ENCODE measurements around the gene ARMC2. TPM values are rescaled to one million over a fixed set of nuclear protein-coding genes. Genes with fewer than 3 reads are reported as not detected.
"Not testable (repeated sequence)": the region's sequence is repeated elsewhere in the genome, so short reads cannot be mapped to it uniquely, and the experiment has no call there.

The ARMC2 gene
- polyA plus RNA-seq, 3 donors, result 8.4 to 13.6 (median 10.9) TPM

GRCh38 chr6:108869876-108870275, 21.7 kb downstream of the ARMC2 start:
- no peak for DNase-seq (ENCODE audit: low read depth in 3 of 3, low spot score in 2 of 3)

GRCh38 chr6:108870357-108870756, 22.1 kb downstream of the ARMC2 start:
- no peak for DNase-seq (ENCODE audit: low read depth in 3 of 3, low spot score in 2 of 3)

GRCh38 chr6:108872141-108872557, 23.9 kb downstream of the ARMC2 start:
- DNase-seq (ENCODE audit: low read depth in 3 of 3, low spot score in 2 of 3), result no peak

- DNase-seq (ENCODE audit: low read depth in 3 of 3, low spot score in 2 of 3), result no peak
These were observed 24.4 kb downstream of the ARMC2 start for GRCh38 chr6:108872575-108872974.

GRCh38 chr6:108873251-108873650, 25.0 kb downstream of the ARMC2 start:
- no peak for DNase-seq (ENCODE audit: low read depth in 3 of 3, low spot score in 2 of 3)

- no peak for DNase-seq (ENCODE audit: low read depth in 3 of 3, low spot score in 2 of 3)
These were observed 25.7 kb downstream of the ARMC2 start for GRCh38 chr6:108873971-108874370.

- DNase-seq (ENCODE audit: low read depth in 3 of 3, low spot score in 2 of 3), result no peak
These were observed 26.4 kb downstream of the ARMC2 start for GRCh38 chr6:108874470-108875160.

- no peak for DNase-seq (ENCODE audit: low read depth in 3 of 3, low spot score in 2 of 3)
These were observed 26.9 kb downstream of the ARMC2 start for GRCh38 chr6:108875161-108875555.

- no peak for DNase-seq (ENCODE audit: low read depth in 3 of 3, low spot score in 2 of 3)
These were observed 29.0 kb downstream of the ARMC2 start for GRCh38 chr6:108877046-108877751.

GRCh38 chr6:108878942-108879341, 30.7 kb downstream of the ARMC2 start:
- DNase-seq (ENCODE audit: low read depth in 3 of 3, low spot score in 2 of 3), result no peak

GRCh38 chr6:108883172-108883571, 35.0 kb downstream of the ARMC2 start:
- DNase-seq (ENCODE audit: low read depth in 3 of 3, low spot score in 2 of 3), result no peak

GRCh38 chr6:108884211-108885059, 36.2 kb downstream of the ARMC2 start:
- DNase-seq (ENCODE audit: low read depth in 3 of 3, low spot score in 2 of 3), result no peak

- DNase-seq (ENCODE audit: low read depth in 3 of 3, low spot score in 2 of 3), result no peak
These were observed 39.8 kb downstream of the ARMC2 start for GRCh38 chr6:108888052-108888451.

GRCh38 chr6:108888745-108889144, 40.5 kb downstream of the ARMC2 start:
- DNase-seq (ENCODE audit: low read depth in 3 of 3, low spot score in 2 of 3), result no peak

GRCh38 chr6:108890898-108891297, 42.7 kb downstream of the ARMC2 start:
- not testable (repeated sequence) for DNase-seq (ENCODE audit: low read depth in 3 of 3, low spot score in 2 of 3)

- no peak for DNase-seq (ENCODE audit: low read depth in 3 of 3, low spot score in 2 of 3)
These were observed 47.3 kb downstream of the ARMC2 start for GRCh38 chr6:108895571-108895970.

GRCh38 chr6:108896111-108896661, 48.0 kb downstream of the ARMC2 start:
- DNase-seq (ENCODE audit: low read depth in 3 of 3, low spot score in 2 of 3), result no peak

GRCh38 chr6:108897371-108897770, 49.1 kb downstream of the ARMC2 start:
- DNase-seq (ENCODE audit: low read depth in 3 of 3, low spot score in 2 of 3), result no peak

- no peak for DNase-seq (ENCODE audit: low read depth in 3 of 3, low spot score in 2 of 3)
These were observed 54.2 kb downstream of the ARMC2 start for GRCh38 chr6:108902382-108902792.

GRCh38 chr6:108903796-108904195, 55.6 kb downstream of the ARMC2 start:
- DNase-seq (ENCODE audit: low read depth in 3 of 3, low spot score in 2 of 3), result no peak

- DNase-seq (ENCODE audit: low read depth in 3 of 3, low spot score in 2 of 3), result no peak
These were observed 56.5 kb downstream of the ARMC2 start for GRCh38 chr6:108904741-108905140.
